Activated CD8-positive, alpha-beta T cell treated with anti-CD3 and anti-CD28 coated beads for 36 hours (primary cell): ENCODE data around the gene PXDN. TPM values are rescaled to one million over a fixed set of nuclear protein-coding genes. Genes with fewer than 3 reads are reported as not detected.

Experiments
- ATAC-seq: fragments of 200-7000 bp; cut with Tn5 transposase; one replicate; pipeline ENCODE4 v1.10.0; 2021; ENCODE audit warnings: mild to moderate bottlenecking, moderate library complexity
- CTCF ChIA-PET: fragments of 350-600 bp; sonication (Branson Sonifier 250); formaldehyde crosslinking; loops from one replicate; lab custom pipeline; 2021; ENCODE audit warnings: antibody characterized with exemption; lab: Charles Lee
- POLR2A ChIA-PET: fragments of 350-600 bp; sonication (Branson Sonifier 250); formaldehyde crosslinking; loops from one replicate; lab custom pipeline; 2021; ENCODE audit warnings: antibody characterized with exemption; lab: Charles Lee
- DNase-seq: peaks from one replicate; pipeline ENCODE4 v3.0.0-alpha.2; 2020
- H3K27ac Mint-ChIP-seq: one replicate; pipeline ENCODE4 v1.8.0; 2021; ENCODE audit warnings: mild to moderate bottlenecking, mixed read lengths
- H3K27me3 Mint-ChIP-seq: one replicate; pipeline ENCODE4 v1.8.0; 2021; ENCODE audit warnings: mixed read lengths
- H3K36me3 Mint-ChIP-seq: one replicate; pipeline ENCODE4 v1.8.0; 2021; ENCODE audit warnings: low read depth, mixed read lengths
- H3K4me1 Mint-ChIP-seq: one replicate; pipeline ENCODE4 v1.8.0; 2021; ENCODE audit warnings: low read depth, mixed read lengths
- H3K4me3 Mint-ChIP-seq: one replicate; pipeline ENCODE4 v1.8.0; 2021; ENCODE audit warnings: mild to moderate bottlenecking, moderate library complexity, mixed read lengths
- H3K9me3 Mint-ChIP-seq: one replicate; pipeline ENCODE4 v1.8.0; 2021; ENCODE audit warnings: mixed read lengths
- intact Hi-C: fragments of 100-400 bp; cut with micrococcal nuclease; formaldehyde crosslinking; loops from one replicate; pipeline ENCODE4 v1.10.0; 2022
- total RNA-seq, 2 experiments: library from RNA; stranded (reverse); gene quantifications; one replicate each; pipeline ENCODE4 v1.2.3, GENCODE V29; 2021
- TF ChIP-seq, protein P1 (sequence below): fragments of 200-600 bp; IDR thresholded peaks from one replicate; pipeline ENCODE4 v1.8.0; 2022; ENCODE audit warnings: antibody characterized with exemption, mild to moderate bottlenecking

PXDN gene
- total RNA-seq, 2 experiments from 2014 or later: 0.58 to 0.83 TPM

DNA sequence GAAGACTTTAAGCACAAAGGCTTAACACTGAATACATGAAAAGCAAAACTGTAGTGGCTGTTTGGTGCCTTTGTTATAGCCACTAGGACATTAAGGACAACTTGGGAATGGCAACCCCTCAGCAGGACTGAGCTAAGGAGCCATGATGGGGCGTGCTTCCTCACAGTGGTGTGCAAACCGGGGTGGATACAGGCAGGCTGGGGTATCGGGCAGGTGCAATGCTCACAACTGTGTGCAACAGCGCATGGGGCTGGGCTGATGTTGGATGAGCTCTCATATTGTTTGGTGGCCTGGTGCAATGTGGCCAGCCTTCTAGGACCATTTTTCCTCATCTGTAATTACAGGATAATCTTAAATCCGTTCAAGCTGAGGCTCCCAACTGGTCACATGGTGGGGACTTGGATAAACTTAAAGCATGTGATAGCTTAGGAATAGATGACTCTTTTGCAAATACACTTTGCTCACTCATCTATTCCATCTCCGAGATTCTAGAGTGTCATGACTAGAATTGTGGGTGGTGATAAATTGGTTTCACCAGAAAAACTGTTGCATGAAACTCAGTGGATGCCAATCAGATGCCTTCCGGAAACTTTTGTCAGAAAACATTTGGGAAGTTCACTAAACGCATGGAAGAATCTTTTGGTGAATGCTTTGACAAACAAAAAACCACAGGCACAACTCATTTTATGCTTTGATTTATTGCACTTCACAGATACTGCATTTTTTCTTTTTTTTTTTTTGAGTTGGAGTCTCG, 116.5 kb downstream of the PXDN start:
- CTCF ChIA-PET: no interaction called here
- H3K27ac Mint-ChIP-seq: no peak overlapping the region

DNA sequence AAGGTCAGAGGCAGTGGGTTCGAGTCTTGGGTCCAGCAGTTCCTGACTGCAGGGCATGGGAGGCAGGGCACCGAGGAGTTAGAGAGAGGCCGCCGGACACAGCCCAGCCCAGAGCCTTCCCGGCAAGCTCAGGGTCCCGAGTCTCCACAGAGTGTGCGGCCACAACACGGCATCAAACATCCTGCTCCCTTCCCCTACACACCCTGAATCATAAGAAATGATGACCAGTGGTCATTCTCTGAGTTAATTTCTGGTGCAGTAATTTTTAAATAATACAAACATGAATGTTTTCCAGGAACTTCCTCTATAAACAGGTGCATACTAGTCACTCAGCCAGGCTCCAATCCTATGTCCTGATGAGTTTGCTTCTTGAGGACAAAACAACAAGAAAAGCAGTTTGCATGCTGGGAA, 118.0 kb downstream of the PXDN start:
- H3K4me3 Mint-ChIP-seq: no peak overlapping the region
- H3K27me3 Mint-ChIP-seq: peaks cover 2% of the 10 kb centered on the region
- no peaks in the 10 kb centered on the region for H3K36me3 Mint-ChIP-seq
- H3K4me1 Mint-ChIP-seq: no peaks in the 10 kb centered on the region
- ChIA-PET POLR2A (no interaction called here), CTCF (no interaction called here)
- intact Hi-C loops: no loop called here
- no peak for DNase-seq
- H3K27ac Mint-ChIP-seq: no peak overlapping the region
- no peaks in the 10 kb centered on the region for H3K9me3 Mint-ChIP-seq
- ATAC-seq: no peak
- TF ChIP-seq, protein P1, sequence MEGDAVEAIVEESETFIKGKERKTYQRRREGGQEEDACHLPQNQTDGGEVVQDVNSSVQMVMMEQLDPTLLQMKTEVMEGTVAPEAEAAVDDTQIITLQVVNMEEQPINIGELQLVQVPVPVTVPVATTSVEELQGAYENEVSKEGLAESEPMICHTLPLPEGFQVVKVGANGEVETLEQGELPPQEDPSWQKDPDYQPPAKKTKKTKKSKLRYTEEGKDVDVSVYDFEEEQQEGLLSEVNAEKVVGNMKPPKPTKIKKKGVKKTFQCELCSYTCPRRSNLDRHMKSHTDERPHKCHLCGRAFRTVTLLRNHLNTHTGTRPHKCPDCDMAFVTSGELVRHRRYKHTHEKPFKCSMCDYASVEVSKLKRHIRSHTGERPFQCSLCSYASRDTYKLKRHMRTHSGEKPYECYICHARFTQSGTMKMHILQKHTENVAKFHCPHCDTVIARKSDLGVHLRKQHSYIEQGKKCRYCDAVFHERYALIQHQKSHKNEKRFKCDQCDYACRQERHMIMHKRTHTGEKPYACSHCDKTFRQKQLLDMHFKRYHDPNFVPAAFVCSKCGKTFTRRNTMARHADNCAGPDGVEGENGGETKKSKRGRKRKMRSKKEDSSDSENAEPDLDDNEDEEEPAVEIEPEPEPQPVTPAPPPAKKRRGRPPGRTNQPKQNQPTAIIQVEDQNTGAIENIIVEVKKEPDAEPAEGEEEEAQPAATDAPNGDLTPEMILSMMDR: no peak

More for the DNA sequence above, 116.5 kb downstream of the PXDN start:
- Mint-ChIP-seq H3K36me3 (no peaks in the 10 kb centered on the region), H3K4me3 (no peak overlapping the region), H3K27me3 (peaks cover 2% of the 10 kb centered on the region), H3K9me3 (no peaks in the 10 kb centered on the region), H3K4me1 (no peaks in the 10 kb centered on the region)
- intact Hi-C loops: no loop called here
- POLR2A ChIA-PET: no interaction called here
- ATAC-seq (no peak), DNase-seq (no peak)
- TF ChIP-seq, protein P1: no peak

DNA sequence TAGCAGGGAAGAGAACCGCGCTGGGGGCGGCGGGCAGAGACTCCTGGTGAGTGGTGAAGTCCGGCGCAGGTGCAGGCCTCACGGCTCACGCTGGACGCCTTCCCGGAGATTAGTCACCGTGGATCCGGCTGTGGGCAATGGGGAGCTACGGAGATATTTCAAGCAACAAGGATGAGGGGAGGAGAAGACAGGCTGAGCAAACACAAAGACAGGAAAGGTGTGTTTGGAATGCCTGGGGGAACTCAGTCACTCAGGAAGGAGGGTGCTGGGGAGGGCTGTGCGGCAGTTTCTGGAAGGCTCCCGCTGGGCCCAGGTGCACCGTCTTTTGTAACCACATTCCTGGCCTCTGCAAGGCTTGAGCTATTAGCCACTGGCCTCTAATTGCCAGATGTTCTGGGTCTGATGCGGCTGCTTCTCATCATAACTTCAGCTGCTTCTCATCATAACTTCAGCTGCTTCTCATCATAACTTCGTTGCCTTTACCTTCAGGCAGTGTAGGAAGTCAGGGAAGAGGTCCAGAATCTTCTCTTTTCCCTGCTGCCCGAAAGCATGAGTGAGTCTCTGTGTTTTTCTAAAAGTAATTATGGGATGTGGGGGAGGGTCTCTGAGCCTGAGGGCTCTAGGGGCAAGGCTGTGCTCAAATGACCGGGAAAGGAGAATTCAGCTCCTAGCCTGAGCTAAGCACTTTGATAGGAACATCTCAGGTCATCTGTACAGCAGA, 118.9 kb downstream of the PXDN start:
- TF ChIP-seq, protein P1: no peak
- Mint-ChIP-seq H3K4me3 (no peak overlapping the region), H3K36me3 (no peaks in the 10 kb centered on the region), H3K9me3 (no peaks in the 10 kb centered on the region), H3K27ac (no peak overlapping the region), H3K27me3 (peaks cover 2% of the 10 kb centered on the region), H3K4me1 (no peaks in the 10 kb centered on the region)
- POLR2A ChIA-PET: no interaction called here
- intact Hi-C loops: no loop called here
- ATAC-seq: no peak
- CTCF ChIA-PET: no interaction called here
- no peak for DNase-seq

DNA sequence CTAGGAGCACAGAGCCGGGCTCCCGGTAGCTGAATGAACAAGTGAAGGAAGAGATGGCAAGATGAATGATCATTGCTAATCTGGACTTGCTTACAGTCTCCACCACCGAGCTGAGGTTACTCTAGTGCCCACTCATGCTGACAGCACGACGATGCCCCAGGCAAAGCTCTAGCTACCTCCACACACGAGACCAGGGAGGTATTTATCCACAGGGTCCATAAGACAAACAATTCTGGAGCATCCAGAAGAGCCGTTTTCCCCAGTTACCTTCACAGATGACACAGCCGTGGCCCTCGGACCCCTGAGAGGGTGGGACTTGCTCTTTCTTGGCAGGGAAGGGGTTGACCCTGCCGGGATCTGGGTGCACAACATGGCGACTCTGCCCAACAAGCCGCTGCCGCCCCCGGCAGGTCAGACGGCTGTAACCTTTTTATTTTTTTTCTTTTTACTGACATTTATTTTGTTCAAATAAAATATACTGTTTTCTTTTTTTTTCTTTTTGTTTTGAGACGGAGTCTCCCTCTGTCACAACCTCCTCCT, 120.3 kb downstream of the PXDN start:
- intact Hi-C loops: no loop called here
- TF ChIP-seq, protein P1: no peak
- H3K4me1 Mint-ChIP-seq: no peaks in the 10 kb centered on the region
- peaks cover 2% of the 10 kb centered on the region for H3K27me3 Mint-ChIP-seq
- no peak overlapping the region for H3K4me3 Mint-ChIP-seq
- no peak for DNase-seq
- H3K27ac Mint-ChIP-seq: no peak overlapping the region
- ChIA-PET CTCF (interaction anchor here (0.9 kb wide), 1 partner anchor 12 kb away, joined by 3 read pairs; no protein-coding TSS in a partner anchor), POLR2A (no interaction called here)
- no peaks in the 10 kb centered on the region for H3K36me3 Mint-ChIP-seq
- no peaks in the 10 kb centered on the region for H3K9me3 Mint-ChIP-seq
- ATAC-seq: no peak
